Endothelial cell of umbilical vein (primary cell): ENCODE data around the gene INCENP. TPM values are rescaled to one million over a fixed set of nuclear protein-coding genes. Genes with fewer than 3 reads are reported as not detected.
"Not testable (repeated sequence)": the region's sequence is repeated elsewhere in the genome, so short reads cannot be mapped to it uniquely, and the experiment has no call there.

Source experiments
- BruUV-seq: library from RNA; stranded (reverse); fragments of 400-500 nt; replicated peaks from 2 replicates; lab custom pipeline; 2021; lab: Mats Ljungman, UMichigan
- CTCF ChIA-PET: fragments of 300-600, 350-600 bp; sonication (Branson Sonifier 250); formaldehyde crosslinking; loops from one replicate; lab custom pipeline; 2021; ENCODE audit warnings: antibody characterized with exemption, inconsistent platforms; lab: Charles Lee
- POLR2A ChIA-PET: fragments of 300-600, 350-600 bp; sonication (Branson Sonifier 250); formaldehyde crosslinking; loops from one replicate; lab custom pipeline; 2021; ENCODE audit warnings: antibody characterized with exemption, inconsistent platforms; lab: Charles Lee
- DNase-seq: peaks from one replicate; pipeline ENCODE4 v3.0.0-alpha.2; 2011; ENCODE audit warnings: low read depth, low spot score
- FAIRE-seq: peaks from 2 replicates; lab custom pipeline; 2011; peaks lifted over from hg19 to GRCh38; lab: Jason Lieb, UNC
- H2AFZ ChIP-seq: 2 replicates; pipeline ENCODE4 v1.6.0; 2012; ENCODE audit warnings: low read depth, low read length, control low read depth, inconsistent platforms
- H3K27ac ChIP-seq: 2 replicates; pipeline ENCODE4 v1.5.1; 2011; ENCODE audit warnings: low read depth, mild to moderate bottlenecking, control low read depth, low read length, moderate library complexity; ENCODE audit not compliant: insufficient read depth
- H3K27me3 ChIP-seq, 2 experiments: 2 replicates each; pipeline versions ENCODE4 v1.6.0 to v1.6.1; 2011; ENCODE audit warnings: low read length in 2 of 2, mixed read lengths in 1 of 2; ENCODE audit not compliant: control insufficient read depth in 2 of 2, insufficient read depth in 2 of 2
- H3K36me3 ChIP-seq, 2 experiments: 2 replicates in 1 of 2; 3 replicates in 1 of 2; pipeline ENCODE4 v1.5.1; 2011; ENCODE audit warnings: low read length in 2 of 2, mild to moderate bottlenecking in 1 of 2, moderate library complexity in 1 of 2; ENCODE audit not compliant: control insufficient read depth in 2 of 2, insufficient read depth in 2 of 2; ENCODE audit errors: extremely low read depth in 1 of 2
- H3K4me1 ChIP-seq: 3 replicates; pipeline ENCODE4 v1.5.1; 2011; ENCODE audit warnings: mild to moderate bottlenecking, low read length; ENCODE audit not compliant: control insufficient read depth, insufficient read depth; ENCODE audit errors: extremely low read depth
- H3K4me2 ChIP-seq: 2 replicates; pipeline ENCODE4 v1.6.1; 2011; ENCODE audit warnings: low read length, control low read depth, mixed read lengths; ENCODE audit not compliant: insufficient read depth
- H3K4me3 ChIP-seq, 3 experiments: fragments of 200-600 bp in 1 of 3; sonication (generic), shearing (Covaris generic) in 1 of 3; replicated peaks in 1 of 3; 2 replicates each; pipeline ENCODE4 v1.5.1; 2011 to 2016; ENCODE audit warnings: control low read depth in 3 of 3, low read length in 3 of 3, mild to moderate bottlenecking in 2 of 3, inconsistent platforms in 1 of 3, low read depth in 1 of 3, moderate library complexity in 1 of 3; ENCODE audit not compliant: insufficient read depth in 1 of 3
- H3K79me2 ChIP-seq: 2 replicates; pipeline ENCODE4 v1.6.0; 2012; ENCODE audit warnings: low read length, inconsistent platforms; ENCODE audit not compliant: control insufficient read depth, insufficient read depth
- H3K9ac ChIP-seq: replicated peaks from 2 replicates; pipeline ENCODE3; 2011; ENCODE audit warnings: low read length, control low read depth; ENCODE audit not compliant: insufficient read depth; ENCODE audit errors: extremely low read depth
- H3K9me1 ChIP-seq: replicated peaks from 3 replicates; pipeline ENCODE4 v1.6.0; 2011; ENCODE audit warnings: mild to moderate bottlenecking, low read length; ENCODE audit not compliant: control insufficient read depth, insufficient read depth; ENCODE audit errors: extremely low read depth
- H3K9me3 ChIP-seq: replicated peaks from 2 replicates; pipeline ENCODE4 v1.5.1; 2012; ENCODE audit warnings: low read length, inconsistent platforms; ENCODE audit not compliant: control insufficient read depth, insufficient read depth
- H4K20me1 ChIP-seq: replicated peaks from 2 replicates; pipeline ENCODE3; 2011; ENCODE audit warnings: mild to moderate bottlenecking, low read length; ENCODE audit not compliant: control insufficient read depth, insufficient read depth; ENCODE audit errors: extremely low read depth
- FOS ChIP-seq: IDR thresholded peaks from 2 replicates; pipeline ENCODE4 v1.6.1; 2011; ENCODE audit warnings: mild to moderate bottlenecking, low read length, moderate library complexity, borderline replicate concordance; ENCODE audit not compliant: insufficient read depth
- GATA2 ChIP-seq: IDR thresholded peaks from 2 replicates; pipeline ENCODE4 v1.7.0; 2011; ENCODE audit warnings: low read depth, mild to moderate bottlenecking, moderate library complexity, mixed read lengths, low read length; ENCODE audit not compliant: insufficient read length, insufficient read depth
- MAX ChIP-seq: IDR thresholded peaks from 2 replicates; pipeline ENCODE4 v1.6.1; 2011; ENCODE audit not compliant: insufficient read depth, insufficient read length
- POLR2AphosphoS5 ChIP-seq: IDR thresholded peaks from 2 replicates; pipeline ENCODE4 v1.6.1; 2012; ENCODE audit warnings: low read depth, mild to moderate bottlenecking, control low read depth, low read length, moderate library complexity; ENCODE audit not compliant: insufficient read depth
- dilution Hi-C: fragments of 300-500 bp; cut with MboI; formaldehyde crosslinking; loops from one replicate; pipeline ENCODE4 v1.15.0; 2019; ENCODE audit warnings: low sequenced_read_pairs; ENCODE audit not compliant: extremely low pct_ligation_motif_present
- intact Hi-C: fragments of 100-400 bp; cut with micrococcal nuclease; formaldehyde crosslinking; loops from one replicate; pipeline ENCODE4 v1.10.0; 2022
- polyA plus RNA-seq, 4 experiments: library from polyadenylated mRNA; depleted of rRNA in 3 of 4; stranded (reverse) in 3 of 4; unstranded in 1 of 4; fragments of >200 nt; gene quantifications; 2 replicates each; pipeline versions ENCODE4 v1.2.1 to v1.2.3, GENCODE V29; 2011 to 2012; ENCODE audit warnings: missing spikeins in 1 of 4
- total RNA-seq: library from RNA; stranded (reverse); gene quantifications from 2 replicates; pipeline ENCODE4 v1.2.3, GENCODE V29; 2021

Gene INCENP
- total and polyA plus RNA-seq, 2 donors (not counting 3 experiments of a cell fraction or from before 2014, with no cell fraction given): 22.9 to 86.8 TPM

- H3K9me1 ChIP-seq: no peaks in the 10 kb centered on the region
- no peaks in the 10 kb centered on the region for H4K20me1 ChIP-seq
- no peak overlapping the region for H3K4me2 ChIP-seq
- ChIA-PET POLR2A (interaction anchor here (0.6 kb wide), 1 partner anchor 117 kb away, joined by 6 read pairs; no protein-coding TSS in a partner anchor), CTCF (interaction anchor here (1.0 kb wide), 2 partner anchors 22 to 41 kb away, joined by 3 to 4 read pairs; no protein-coding TSS in a partner anchor)
- dilution Hi-C loops: no loop called here
- no peak for TF ChIP-seq GATA2
- TF ChIP-seq POLR2AphosphoS5: no peak
- TF ChIP-seq MAX: no peak
- TF ChIP-seq FOS: no peak
- H3K9ac ChIP-seq: no peak overlapping the region
- H3K4me3 ChIP-seq: no peak overlapping the region
- H3K27ac ChIP-seq: no peak overlapping the region
- H3K36me3 ChIP-seq: no peaks in the 10 kb centered on the region
- H3K9me3 ChIP-seq: no peaks in the 10 kb centered on the region
- no peak overlapping the region for H2AFZ ChIP-seq
- FAIRE-seq (no peak), DNase-seq (no peak)
- peaks cover 13 to 20% of the 10 kb centered on the region in 2 experiments for H3K27me3 ChIP-seq
- intact Hi-C loops: no loop called here
- H3K4me1 ChIP-seq: no peaks in the 10 kb centered on the region
- BruUV-seq: no TSS peak
- no peaks in the 10 kb centered on the region for H3K79me2 ChIP-seq
Measured at GRCh38 chr11:62193952-62194351, 70.1 kb downstream of the INCENP start.

GRCh38 chr11:62195010-62195409, 71.2 kb downstream of the INCENP start:
- CTCF ChIA-PET, H3K79me2 ChIP-seq, H3K4me2 ChIP-seq, POLR2A ChIA-PET, dilution Hi-C loops, DNase-seq, intact Hi-C loops, H4K20me1 ChIP-seq, BruUV-seq, H3K27ac ChIP-seq, H2AFZ ChIP-seq, H3K4me1 ChIP-seq, H3K9ac ChIP-seq, H3K36me3 ChIP-seq, FAIRE-seq, H3K9me1 ChIP-seq, H3K9me3 ChIP-seq, H3K4me3 ChIP-seq: not testable (repeated sequence)
- H3K27me3 ChIP-seq: peaks cover 17 to 28% of the 10 kb centered on the region in 2 experiments
